Measurements from ENCODE around the gene NHSL1.

- no peak for TF ChIP-seq CTCF (IDR thresholded peaks at IDR 0.05; ENCODE audit: low read depth, low read length, poor library complexity, severe bottlenecking)
- TF ChIP-seq EZH2phosphoT487 (IDR thresholded peaks at IDR 0.05; ENCODE audit: borderline replicate concordance, low read length): no peak
Observed at GRCh38 chr6:138405816-138406413, 93.4 kb downstream of the NHSL1 start.
